HG03108 (cell line): Measurements from ENCODE around the gene SLC12A1.
A peak's percentile ranks its signal among the peaks of the same experiment; 100 is the strongest.
"Not testable (repeated sequence)": the region's sequence is repeated elsewhere in the genome, so short reads cannot be mapped to it uniquely, and the experiment has no call there.

ENCODE experiments used
- ATAC-seq: cut with Tn5 transposase; IDR thresholded peaks from one replicate; pipeline ENCODE4 v1.9.1; 2021; ENCODE audit warnings: moderate library complexity; ENCODE audit not compliant: unreplicated experiment

SLC12A1 gene

GRCh38 chr15:48306639-48307038 is 100.5 kb downstream of the SLC12A1 start:
- ATAC-seq, result no peak

GRCh38 chr15:48307586-48307985 is 101.5 kb downstream of the SLC12A1 start:
- ATAC-seq, result no peak

- ATAC-seq, result no peak
These were observed 103.6 kb downstream of the SLC12A1 start for GRCh38 chr15:48309740-48310139.

GRCh38 chr15:48313216-48313615 is 107.1 kb downstream of the SLC12A1 start:
- no peak for ATAC-seq

- no peak for ATAC-seq
These were observed 108.9 kb downstream of the SLC12A1 start for GRCh38 chr15:48315041-48315440.

- ATAC-seq, result no peak
These were observed 111.1 kb downstream of the SLC12A1 start for GRCh38 chr15:48317221-48317620.

- ATAC-seq, result no peak
These were observed 112.0 kb downstream of the SLC12A1 start for GRCh38 chr15:48318131-48318530.

- no peak for ATAC-seq
These were observed 117.2 kb downstream of the SLC12A1 start for GRCh38 chr15:48323294-48323693.

GRCh38 chr15:48324949-48325348 is 118.8 kb downstream of the SLC12A1 start:
- ATAC-seq, result no peak

- ATAC-seq, result no peak
These were observed 119.3 kb downstream of the SLC12A1 start for GRCh38 chr15:48325400-48325799.

GRCh38 chr15:48326180-48326579 is 120.1 kb downstream of the SLC12A1 start:
- not testable (repeated sequence) for ATAC-seq

- no peak for ATAC-seq
These were observed 124.1 kb downstream of the SLC12A1 start for GRCh38 chr15:48330105-48330785.

- ATAC-seq, result peak; percentile 87
These were observed 125.0 kb downstream of the SLC12A1 start, which contains the start of gene DUT for GRCh38 chr15:48330855-48331795. TSS of gene DUT (plus strand) at chr15:48331429. CDS start at chr15:48331516, 87 bp downstream.

- ATAC-seq, result peak; percentile 32
These were observed 125.9 kb downstream of the SLC12A1 start for GRCh38 chr15:48331796-48332641.

GRCh38 chr15:48332642-48333034 is 126.5 kb downstream of the SLC12A1 start:
- ATAC-seq, result no peak

- no peak for ATAC-seq
These were observed 127.4 kb downstream of the SLC12A1 start for GRCh38 chr15:48333540-48333939.

- ATAC-seq, result no peak
These were observed 128.2 kb downstream of the SLC12A1 start for GRCh38 chr15:48334260-48334659.

GRCh38 chr15:48336940-48337339 is 130.8 kb downstream of the SLC12A1 start:
- no peak for ATAC-seq

- no peak for ATAC-seq
These were observed 131.5 kb downstream of the SLC12A1 start for GRCh38 chr15:48337607-48338006.

GRCh38 chr15:48340111-48340510 is 134.0 kb downstream of the SLC12A1 start:
- ATAC-seq, result no peak

- ATAC-seq, result no peak
These were observed 137.8 kb downstream of the SLC12A1 start for GRCh38 chr15:48343865-48344264.
